CD4-positive, alpha-beta T cell treated with Interleukin-1 beta for 1 hour (primary cell): ENCODE measurements around the gene TMEM184B.

Source experiments
- DNase-seq, 2 donors: peaks; one replicate each; pipeline ENCODE4 v3.0.0-alpha.2; 2020 to 2022

Gene TMEM184B

DNA sequence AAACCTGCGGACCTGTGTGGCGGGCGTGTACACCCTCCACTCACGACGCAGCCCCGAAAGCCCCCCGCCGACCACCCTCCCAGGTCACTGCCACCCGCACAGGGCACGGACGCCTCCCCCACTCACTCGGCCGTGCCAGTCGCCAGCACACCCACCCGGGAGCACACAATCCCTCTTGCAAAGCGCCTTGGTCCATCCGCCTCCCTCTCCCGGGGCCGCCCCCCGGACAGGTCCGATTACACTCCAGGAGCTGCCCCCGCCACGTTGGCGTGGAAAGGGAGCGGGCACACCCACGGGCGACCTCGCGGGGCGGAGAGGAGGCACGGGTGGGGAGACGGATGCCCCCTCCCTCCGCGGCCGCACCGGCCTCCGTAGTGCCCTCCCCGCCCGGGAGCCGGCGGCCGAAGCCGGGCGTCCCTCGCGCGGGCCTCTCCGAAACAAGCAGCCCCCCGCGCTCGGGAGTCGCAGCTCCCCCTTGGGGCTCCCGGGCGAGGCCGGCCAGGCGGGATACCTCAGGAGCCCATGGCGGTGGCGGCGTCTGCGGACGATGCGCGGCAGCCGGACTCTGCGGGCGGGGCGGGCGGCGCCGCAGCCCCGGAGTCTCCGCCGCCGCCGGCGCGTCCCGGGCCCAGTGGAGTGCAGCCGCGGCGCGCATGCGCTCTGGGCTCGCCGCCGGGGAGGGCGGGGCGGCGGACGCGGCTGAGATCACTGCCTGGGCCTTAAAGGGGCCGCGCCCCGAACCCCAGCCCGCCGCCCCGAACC, at the start of gene TMEM184B:
TMEM184B (minus strand) TSS at position 638 of the 762 bp plus-strand sequence. CDS start 25,049 bp downstream, outside the sequence.
- peak; percentile 87 for DNase-seq

DNA sequence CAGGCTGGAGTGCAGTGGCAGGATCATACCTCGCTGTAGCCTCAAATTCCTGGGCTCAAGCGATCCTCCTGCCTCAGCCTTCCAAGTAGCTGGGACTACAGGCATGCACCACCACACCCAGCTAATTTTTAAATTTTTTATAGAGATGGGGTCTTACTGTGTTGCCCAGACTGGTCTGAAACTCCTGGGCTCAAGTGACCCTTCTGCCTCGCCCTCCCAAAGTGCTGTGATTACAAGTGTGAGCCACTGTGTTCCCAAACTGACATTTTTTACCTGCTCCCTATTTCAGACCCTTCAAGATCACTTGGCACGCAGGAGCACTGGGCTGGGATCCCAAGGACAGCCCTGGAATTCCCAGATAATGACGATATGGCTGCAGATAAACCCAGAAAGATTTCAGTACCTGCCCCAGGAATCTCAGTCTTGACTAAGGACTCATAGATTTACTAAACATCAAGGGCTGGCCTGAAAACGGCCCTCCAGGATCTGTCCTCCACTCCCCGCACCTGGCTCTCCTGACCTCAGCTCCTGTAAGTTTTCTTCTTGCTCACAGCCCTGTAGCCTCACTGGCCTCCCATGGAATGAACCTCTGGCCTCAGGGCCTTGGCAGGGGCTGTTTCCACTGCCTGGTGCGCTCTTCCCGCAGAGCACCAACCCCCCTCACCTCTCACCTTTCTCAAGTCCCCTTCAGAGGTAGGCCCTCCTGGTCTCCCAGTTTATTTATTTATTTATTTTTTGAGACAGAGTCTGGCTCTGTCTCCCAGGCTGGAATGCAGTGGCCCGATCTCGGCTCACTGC, 48.0 kb upstream of the TMEM184B start:
- no peak for DNase-seq

DNA sequence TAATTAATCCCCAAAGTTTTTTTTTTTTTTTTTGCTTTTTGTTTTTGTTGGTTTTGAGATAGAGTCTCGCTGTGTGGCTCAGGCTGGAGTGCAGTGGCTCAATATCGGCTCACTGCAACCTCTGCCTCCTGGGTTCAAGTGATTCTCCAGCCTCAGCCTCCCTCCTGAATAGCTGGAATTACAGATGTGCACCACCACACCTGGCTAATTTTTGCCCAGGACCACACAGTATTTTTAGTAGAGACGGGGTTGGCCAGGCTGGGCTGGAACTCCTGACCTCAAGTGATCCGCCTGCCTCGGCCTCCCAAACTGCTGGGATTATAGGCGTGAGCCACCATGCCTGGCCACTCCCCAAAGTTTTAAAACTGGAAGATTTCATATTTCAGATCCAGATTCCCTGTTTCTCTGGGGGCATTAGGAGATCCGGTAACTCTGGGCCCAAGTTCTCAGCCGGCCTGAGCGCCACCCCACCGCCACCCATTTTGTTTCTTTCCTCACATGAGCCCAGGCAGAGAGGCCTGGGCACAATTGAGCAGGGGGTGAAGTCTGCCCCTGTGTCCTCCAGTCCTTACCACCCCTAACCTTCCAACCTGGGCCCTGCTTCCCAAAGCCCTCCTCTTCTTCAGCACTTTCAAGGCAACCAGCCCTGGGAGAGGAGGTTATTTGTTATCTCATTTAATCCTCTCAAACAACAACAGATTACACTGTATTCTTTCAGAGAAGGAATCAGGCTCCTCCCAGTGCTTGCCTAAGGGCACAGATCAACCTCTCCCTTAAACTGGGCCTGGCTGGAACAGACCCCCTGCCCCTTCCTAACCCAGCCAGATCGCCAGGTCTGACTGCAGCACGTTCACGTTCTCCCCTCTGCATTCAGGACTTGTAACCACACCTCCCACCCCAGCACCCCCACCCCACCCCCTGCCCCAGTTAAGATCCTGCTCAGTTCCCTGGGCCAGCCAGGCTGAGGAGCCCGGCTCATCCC, 46.3 kb upstream of the TMEM184B start:
- no peak for DNase-seq

DNA sequence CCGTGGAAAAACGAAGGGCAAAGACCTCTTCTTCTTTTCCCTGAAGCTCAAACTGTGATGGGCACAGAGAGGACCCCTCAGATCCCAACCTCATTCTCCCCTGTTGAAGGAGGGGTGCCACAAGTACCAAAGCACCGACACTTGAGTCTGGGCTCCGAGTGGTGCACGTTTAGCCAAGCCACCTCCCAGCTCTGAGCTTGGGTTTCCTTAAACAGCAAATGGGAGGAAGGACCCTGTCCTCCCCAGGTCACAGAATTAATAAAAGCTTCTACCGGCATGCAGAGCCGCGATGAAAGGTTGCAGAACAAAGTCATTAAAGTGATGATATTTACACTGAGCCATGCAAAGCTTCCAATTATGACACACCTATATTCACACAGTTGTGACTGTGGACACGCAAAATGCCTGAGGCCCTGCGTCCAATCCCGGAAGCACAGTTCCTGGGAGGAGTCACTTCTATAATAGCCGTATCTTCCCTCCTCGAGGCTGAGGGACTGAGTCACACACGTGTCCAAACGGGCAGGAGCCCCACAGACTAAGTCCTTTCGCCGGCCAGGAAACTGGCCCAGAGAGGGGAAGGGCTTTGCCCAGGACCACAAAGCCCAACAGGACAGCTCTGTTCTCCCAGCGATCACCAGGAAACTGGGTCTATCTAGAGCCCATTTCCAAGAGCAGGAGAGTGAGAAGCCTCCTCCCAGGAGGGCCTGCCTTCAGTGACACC, 45.3 kb upstream of the TMEM184B start:
- DNase-seq, result peak in 1 of 2 donors; percentile 38

DNA sequence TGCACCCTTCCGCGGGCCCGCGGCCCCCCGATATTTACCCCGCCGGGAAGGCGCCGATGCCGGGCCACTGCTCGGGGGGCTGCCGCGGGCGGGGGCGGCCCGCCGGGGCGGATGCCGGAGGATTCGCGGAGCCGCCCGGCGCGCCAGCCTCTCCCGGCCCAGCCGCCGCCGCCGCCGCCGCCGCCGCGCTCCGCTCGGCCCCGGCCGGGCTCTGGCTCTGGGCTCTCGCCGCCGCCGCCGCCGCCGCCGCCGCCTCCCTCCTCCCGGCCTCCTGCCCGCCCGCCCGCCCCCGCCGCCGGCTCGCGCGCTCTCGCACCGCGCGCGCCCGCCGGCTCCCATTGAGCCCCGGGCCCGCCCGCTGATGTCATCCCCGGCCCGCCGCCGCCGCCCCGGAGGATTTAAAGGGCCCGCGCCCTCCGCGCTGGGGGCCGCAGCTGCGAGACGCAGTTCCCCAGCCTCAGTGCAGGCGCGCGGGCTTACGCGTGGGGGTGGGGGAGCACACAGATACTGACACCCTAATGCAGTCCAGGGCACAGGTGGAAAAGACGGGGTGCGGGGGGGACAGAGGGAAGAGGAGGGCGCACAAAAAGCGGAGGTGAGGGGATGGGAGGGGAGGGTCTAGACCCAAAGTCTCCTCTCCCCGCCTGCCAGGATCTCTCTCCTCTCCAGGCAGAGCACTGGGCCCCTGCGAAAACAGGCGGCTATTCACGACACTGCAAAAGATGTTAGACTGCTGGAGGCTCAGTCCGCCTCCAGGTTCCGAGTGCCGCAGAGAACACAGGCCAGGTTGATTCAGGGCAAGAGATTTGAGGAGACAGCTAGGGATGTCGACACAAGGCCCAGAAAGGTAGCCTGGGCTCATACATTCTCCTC, 44.5 kb upstream of the TMEM184B start, which contains the start of gene CSNK1E:
CSNK1E (minus strand) TSS at position 312 of the 873 bp plus-strand sequence. CDS start 3,276 bp downstream, outside the sequence.
- DNase-seq, result peak; percentile 80 to 82

DNA sequence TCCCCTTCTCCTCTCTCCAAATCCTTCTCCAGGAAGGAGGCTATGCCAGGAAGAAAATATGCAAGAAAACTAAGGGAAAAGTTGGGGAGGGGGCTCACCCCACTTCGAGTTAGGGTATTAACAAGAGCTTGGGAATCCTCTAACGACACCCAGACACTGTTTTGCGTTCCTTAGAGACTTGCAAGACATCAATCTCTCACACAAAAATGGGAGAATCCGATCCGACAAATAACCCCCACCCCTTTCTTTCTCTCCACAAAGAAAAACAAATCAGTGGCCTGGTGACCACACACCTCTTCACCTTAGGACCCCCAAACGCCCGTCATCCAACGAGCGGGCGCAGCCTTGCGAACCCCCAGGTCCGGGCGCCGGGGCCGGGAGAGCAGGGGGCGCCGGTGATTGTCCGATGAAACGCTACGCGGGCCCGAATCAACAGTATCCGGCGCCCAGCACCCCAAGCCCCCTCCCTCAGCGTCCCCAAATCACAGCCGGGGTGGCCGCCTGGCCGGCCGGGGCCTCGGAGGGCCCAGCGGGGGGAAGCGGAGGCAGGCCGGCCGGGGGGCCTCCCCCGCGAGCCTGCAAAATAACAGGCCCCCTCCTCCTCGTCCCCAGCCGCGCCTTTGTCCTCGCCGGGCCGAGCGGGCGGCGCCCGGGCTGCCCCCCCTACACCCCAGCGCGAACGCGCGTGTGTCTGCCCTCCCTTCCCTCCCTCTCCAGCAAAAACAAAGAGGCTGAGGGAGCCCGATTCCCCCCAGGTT, 43.7 kb upstream of the TMEM184B start:
- DNase-seq, result peak; percentile 58 to 59

DNA sequence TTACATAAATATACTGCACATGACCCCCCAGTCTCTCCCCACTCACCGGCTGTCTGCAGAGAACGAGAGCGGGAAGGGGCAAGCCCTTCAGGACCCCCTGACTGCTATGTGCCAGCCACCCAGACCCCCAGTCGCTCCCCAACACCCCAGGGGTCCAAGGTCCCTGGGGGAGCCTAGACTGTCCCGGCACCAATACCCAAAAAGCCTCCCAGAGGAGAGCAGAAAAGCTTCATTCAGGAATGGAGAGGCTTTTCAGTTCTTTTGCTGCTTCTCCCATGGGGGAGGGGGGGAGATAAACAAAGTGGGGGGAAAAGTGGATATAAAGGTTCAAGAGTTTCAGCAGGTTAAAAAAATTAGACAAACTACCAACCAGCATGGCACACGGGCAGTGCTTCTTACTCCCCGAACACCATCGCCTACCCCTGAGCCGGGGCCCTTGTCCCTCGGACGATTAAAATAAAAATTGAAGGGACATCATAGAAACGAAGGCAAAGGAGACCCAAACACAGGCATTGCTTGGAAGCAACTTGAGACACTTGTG, 43.1 kb upstream of the TMEM184B start:
- peak in 1 of 2 donors; percentile 16 for DNase-seq

DNA sequence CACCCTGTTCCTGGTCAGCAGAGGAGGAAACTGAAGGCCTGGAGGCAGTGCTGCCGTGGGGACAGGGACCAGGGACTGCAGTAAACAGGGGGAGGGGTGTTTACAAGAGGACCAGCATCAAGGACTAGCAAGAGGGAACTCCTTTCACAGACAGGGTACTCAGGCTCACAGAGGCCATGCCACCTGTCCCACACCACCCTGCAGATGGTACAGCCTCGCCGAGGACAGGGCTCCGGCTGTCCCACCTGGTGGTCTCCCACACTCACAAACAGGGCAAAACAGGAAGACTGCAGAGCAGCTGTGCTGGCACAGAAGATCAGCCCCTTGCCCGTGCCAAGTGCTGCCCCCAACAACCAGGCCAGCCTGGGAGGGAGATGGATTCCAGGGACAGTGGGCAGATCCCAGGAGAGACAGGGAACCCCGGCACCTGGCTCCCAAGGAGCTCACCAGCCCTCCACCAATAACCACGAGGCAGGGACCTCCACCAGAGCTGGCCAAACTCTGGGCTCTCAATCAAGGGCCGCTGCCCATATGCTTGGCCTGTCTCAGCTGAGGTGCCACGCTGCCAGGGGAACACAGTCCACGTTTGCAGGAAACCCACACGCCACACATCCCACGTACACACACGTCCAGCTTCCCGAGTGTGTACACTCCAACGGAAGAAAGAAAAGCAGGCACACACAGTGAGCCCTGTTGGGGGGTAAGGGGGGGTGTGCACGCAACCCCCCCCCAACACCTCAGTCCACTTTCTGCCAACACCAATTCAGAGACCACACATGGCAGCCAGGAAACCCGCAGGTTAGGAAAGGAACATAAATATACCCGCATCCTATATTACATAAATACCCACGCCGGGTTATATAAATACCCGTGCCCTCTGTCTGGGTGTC, 42.4 kb upstream of the TMEM184B start:
- peak; percentile 11 to 41 for DNase-seq

DNA sequence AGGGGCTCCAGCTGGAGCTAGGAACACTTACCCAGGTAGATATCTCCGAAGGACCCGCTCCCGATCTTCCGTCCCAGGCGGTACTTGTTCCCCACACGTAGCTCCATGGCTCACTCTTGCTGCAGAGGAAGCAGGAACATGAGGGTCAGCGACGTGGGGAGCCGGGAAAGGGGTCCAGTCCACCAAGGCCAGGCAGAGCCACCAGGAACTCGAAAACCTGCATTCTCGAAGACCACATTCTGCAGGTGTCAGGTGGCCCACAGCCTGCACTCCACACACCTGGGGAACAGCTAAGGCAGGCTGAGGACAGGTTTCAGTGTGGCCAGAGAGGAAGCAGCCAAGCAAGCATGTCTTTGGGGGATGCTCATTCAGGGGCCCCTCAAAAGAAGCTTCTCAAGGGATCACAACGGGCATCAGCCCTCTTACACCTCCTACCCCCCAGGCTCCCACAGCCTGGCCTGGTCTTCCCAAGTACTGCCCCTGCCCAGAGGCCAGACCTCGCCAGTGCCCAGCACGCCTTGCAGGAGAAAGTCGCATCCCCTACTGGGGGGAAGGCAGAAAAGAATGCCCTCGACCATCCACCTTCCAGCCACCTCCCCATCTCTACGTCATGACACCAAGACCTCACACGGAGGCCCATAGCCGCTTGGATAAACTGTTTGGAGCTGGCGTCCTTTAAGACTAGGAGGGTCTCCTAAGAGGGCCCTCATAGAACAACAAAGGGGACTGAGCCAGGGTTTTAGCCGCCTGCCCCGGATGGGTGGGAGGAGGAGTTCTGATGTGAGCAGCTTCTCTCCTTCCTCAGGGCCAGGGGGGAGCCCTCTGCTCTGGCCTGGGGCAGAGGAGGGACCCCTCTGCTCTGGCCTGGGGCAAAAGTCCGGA, 41.5 kb upstream of the TMEM184B start:
- no peak for DNase-seq

DNA sequence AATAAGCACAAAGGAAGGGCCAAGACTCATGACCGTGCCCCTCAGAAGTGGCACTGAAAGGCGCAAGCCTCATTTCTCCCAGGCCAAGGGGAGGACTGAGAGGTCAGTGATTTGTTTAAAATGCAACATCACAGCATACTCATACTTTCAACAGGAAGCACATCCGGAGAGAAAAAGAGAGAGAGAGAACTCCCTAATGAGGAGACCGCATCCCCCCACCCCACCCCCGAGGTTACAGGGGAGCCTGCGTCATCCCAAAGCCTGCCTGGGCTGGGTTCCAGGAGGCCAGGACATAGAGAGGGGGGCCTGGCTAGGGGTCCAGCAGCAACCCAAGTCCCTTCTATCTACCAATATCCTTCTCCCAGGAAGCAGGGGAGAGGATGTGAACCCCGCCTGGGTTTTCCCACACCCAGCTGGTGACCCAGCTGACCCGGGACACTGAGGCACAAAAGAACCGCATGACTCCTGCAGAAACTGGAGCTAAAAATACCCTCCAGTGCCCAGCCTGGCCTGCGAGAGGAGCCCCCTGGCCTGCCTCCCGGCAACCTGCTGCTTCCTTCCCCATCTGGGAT, 40.7 kb upstream of the TMEM184B start:
- DNase-seq, result peak in 1 of 2 donors; percentile 24

DNA sequence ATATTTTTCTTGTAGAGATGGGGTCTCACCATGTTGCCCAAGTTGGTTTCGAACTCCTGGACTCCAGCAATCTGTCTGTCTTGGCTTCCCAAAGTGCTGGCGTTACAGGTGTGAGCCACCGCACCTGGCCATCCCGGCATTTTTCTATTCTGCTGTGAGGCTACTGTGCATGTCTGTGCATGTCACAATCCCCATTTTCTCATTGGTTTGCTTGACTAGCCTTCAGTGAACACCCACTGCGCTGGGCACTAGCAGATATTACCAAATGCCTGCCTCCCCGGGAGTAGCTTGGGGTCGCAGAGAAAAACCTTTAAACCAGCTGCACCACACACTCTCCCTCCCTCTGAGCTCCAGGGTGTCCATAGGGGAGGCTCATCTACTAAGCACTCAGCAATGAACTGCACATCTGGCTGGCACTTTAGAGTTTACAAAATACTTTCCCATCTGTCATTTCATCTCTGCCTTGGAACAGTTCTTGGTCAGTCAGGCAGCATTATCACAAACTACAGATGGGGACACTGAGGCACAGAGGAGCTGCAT, 39.5 kb upstream of the TMEM184B start:
- DNase-seq, result no peak

DNA sequence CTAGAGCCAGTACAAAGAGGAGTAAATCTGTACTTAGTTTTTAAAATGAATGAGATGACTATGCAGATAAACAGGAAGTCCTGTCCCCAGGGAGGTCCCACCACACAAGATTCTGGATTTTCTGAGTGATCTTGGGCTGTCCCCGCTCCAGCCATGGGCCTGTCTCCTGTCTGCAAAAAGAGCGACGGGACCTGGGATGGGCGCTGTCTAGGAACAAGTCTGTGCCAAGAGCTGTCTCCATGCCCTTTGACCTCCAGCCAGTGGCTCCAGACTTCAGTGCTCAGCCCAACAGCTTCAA, 38.5 kb upstream of the TMEM184B start:
- no peak for DNase-seq

DNA sequence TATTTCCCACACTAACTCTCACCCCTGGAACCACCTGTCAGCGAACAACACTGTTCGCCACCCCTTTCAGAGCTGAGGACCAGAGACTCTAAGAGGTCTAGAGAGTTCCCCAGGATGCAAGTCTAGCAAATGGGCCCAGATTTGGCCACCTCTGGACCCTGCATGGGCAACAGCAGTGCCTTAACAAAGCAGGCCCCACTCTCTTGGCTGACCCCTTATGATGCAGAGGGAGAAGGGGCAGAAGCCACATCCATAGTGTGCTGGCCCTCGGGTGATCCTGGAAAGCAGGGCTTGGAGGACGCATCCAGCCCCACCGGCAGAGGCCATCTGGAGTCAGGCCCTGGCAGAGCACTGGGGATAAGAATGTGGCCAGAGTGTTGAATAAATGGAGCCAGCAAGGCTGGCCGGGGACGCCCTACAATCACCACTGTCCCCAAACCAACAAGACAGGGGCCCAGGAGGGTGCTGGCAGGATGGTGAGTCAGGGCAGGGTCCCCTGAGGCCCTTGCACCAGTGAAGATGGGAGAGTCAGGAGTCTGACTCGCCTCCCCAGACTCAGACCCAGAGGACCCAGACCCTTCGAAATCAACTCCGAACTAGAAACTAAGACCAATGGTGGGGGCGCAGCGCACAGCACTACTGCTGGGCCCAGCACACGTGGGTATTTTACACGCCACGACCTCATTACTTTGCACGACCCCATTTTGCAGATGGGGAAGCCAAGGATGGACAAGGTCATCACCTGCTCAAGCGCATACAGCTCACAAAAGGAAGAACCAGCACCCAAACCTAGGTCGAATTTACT, 37.9 kb upstream of the TMEM184B start:
- DNase-seq, result no peak

DNA sequence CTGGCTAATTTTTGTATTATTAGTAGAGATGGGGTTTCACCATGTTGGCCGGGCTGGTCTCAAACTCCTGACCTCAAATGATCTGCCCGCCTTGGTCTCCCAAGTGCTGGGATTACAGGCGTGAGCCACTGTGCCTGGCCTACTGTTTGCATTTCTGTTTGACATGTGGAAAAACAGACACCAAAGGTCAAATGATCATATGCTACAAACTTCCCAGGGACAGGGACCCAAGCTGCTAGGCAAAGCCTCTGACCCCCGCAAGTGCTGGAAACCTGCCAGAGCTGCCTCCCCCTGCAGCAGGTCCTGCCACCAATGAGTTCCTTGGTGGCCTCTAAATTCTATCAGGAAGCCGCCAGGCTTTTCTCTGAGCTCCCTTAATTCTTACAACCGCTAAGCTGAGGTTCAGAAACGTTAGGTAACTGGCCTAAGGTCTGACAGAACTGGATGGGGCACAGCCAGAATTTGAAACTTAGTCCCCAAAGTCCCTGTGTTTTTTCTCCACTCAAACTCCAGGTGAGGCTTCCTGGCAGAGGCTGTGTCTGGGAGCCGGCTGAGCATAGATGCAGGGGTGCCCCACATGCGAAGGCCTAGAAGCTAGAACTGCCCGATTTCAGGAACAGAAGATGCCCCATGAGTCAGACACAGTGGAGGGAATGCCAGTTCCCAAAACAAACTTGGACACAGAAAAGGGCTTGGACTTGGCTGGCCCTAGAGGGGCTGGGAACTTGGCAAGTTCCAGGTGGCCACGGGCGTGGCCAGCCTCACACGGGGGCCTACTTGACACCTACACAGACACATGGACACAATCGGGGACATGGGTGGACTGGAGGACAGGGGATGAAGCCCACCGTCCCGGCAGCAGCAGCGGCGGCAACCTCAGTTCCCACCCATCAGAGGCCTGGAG, 37.1 kb upstream of the TMEM184B start:
- DNase-seq, result no peak

DNA sequence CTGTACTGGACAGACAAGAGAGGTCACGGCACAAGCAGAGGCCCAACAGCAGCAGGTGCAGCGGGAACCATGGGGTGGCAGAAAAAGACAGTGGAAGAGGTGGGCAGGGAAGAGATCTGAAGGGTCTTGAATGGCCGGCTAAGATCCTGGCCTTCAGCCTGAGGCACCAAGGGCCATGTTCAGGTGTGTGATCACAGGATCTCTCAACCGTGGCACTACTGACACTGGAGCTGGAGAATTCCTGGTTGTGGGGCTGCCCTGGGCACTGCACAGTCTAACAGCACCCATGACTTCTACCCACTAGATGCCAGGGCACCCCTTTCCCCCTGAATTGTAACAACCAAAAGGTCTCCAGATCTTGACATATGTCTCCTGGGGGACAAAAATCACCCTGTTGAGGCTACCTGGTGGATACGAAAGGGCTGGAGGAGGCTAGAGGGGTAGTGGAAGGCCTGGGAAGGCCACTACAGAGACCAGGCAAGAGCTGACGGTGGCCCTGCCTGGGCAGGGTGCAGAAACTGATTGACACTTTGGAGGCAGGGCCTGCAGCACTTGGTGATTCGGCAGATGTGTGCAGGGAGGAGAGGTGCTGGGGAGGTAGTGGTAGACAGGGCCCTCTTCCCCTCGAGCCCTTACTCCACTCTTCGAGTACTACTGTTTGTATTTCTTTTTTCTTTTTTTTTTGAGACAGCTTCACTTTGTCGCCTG, 36.1 kb upstream of the TMEM184B start:
- no peak for DNase-seq
